Ascending aorta (tissue), 2 donors: ENCODE data around the gene FAF1. TPM values are rescaled to one million over a fixed set of nuclear protein-coding genes. Genes with fewer than 3 reads are reported as not detected.

Experiments
- DNase-seq, 2 donors: peaks; one replicate each; pipeline ENCODE4 v3.0.0-alpha.2; 2019; ENCODE audit warnings: low spot score in 2 of 2
- H3K27ac ChIP-seq, 2 donors: fragments of 200-600 bp; sonication (generic); one replicate each; pipeline ENCODE4 v1.5.1; 2016 to 2017; ENCODE audit warnings: mild to moderate bottlenecking in 1 of 2
- H3K27me3 ChIP-seq: fragments of 200-600 bp; sonication (generic); one replicate; pipeline ENCODE4 v1.5.1; 2017
- H3K36me3 ChIP-seq, 2 donors: fragments of 200-600 bp; sonication (generic); one replicate each; pipeline ENCODE4 v1.5.1; 2016
- H3K4me1 ChIP-seq, 2 donors: fragments of 200-600 bp; sonication (generic); one replicate each; pipeline ENCODE4 v1.5.1; 2016 to 2017; ENCODE audit warnings: mild to moderate bottlenecking in 1 of 2
- H3K4me3 ChIP-seq, 2 donors: fragments of 200-600 bp; sonication (generic); one replicate each; pipeline ENCODE4 v1.5.1; 2016 to 2017; ENCODE audit warnings: mild to moderate bottlenecking in 1 of 2
- H3K9me3 ChIP-seq, 2 donors: fragments of 200-600 bp; sonication (generic); one replicate each; pipeline ENCODE4 v1.5.1; 2016
- CTCF ChIP-seq, 3 experiments: fragments of 200-600 bp in 2 of 3; fragments of 450-650 bp in 1 of 3; sonication (generic) in 2 of 3; IDR thresholded peaks; one replicate each; pipeline ENCODE4 v1.5.1; 2016 to 2019; ENCODE audit warnings: antibody characterized with exemption in 3 of 3, mild to moderate bottlenecking in 1 of 3, moderate library complexity in 1 of 3
- intact Hi-C: fragments of 100-400 bp; cut with DNase I; formaldehyde crosslinking; loops from one replicate; pipeline ENCODE4 v1.15.1; 2023
- total RNA-seq: library from RNA; depleted of rRNA; stranded (reverse); fragments of >200 nt; gene quantifications from one replicate; pipeline ENCODE4 v1.1.0, GENCODE V29; 2016

Gene FAF1
- total RNA-seq, 1 donor from 2014 or later: 16.4 TPM

- Histone ChIP-seq H3K4me1 (peaks cover 17 to 33% of the 10 kb centered on the region in 2 donors), H3K27ac (no peak overlapping the region), H3K9me3 (no peaks in the 10 kb centered on the region), H3K36me3 (no peaks in the 10 kb centered on the region), H3K4me3 (peak overlapping the region; percentile 39 to 47), H3K27me3 (peaks cover 57% of the 10 kb centered on the region)
- intact Hi-C loops: no loop called here
- no peak for TF ChIP-seq CTCF (IDR thresholded peaks at IDR 0.05)
- no peak for DNase-seq
Measured at GRCh38 chr1:50422675-50422945, 537.5 kb downstream of the FAF1 start.

- intact Hi-C loops: no loop called here
- H3K27me3 ChIP-seq: peaks cover 57% of the 10 kb centered on the region
- no peak for TF ChIP-seq CTCF (IDR thresholded peaks at IDR 0.05)
- no peaks in the 10 kb centered on the region for H3K9me3 ChIP-seq
- H3K4me1 ChIP-seq: peaks cover 17 to 27% of the 10 kb centered on the region in 2 donors
- no peaks in the 10 kb centered on the region for H3K36me3 ChIP-seq
- H3K27ac ChIP-seq: no peak overlapping the region
- no peak overlapping the region for H3K4me3 ChIP-seq
- no peak for DNase-seq
Measured at GRCh38 chr1:50421768-50422674, 538.0 kb downstream of the FAF1 start.

- intact Hi-C loops: no loop called here
- H3K4me3 ChIP-seq: peak overlapping the region in 1 of 2 donors; percentile 5
- H3K27ac ChIP-seq: no peak overlapping the region
- TF ChIP-seq CTCF (IDR thresholded peaks at IDR 0.05): no peak
- DNase-seq: no peak
- peaks cover 54% of the 10 kb centered on the region for H3K27me3 ChIP-seq
- H3K9me3 ChIP-seq: no peaks in the 10 kb centered on the region
- H3K4me1 ChIP-seq: peaks cover 22 to 27% of the 10 kb centered on the region in 2 donors
- H3K36me3 ChIP-seq: no peaks in the 10 kb centered on the region
Measured at GRCh38 chr1:50421366-50421748, 538.7 kb downstream of the FAF1 start.

- H3K27me3 ChIP-seq: peaks cover 52% of the 10 kb centered on the region
- H3K27ac ChIP-seq: no peak overlapping the region
- H3K36me3 ChIP-seq: no peaks in the 10 kb centered on the region
- no peaks in the 10 kb centered on the region for H3K9me3 ChIP-seq
- TF ChIP-seq CTCF (IDR thresholded peaks at IDR 0.05): no peak
- peak overlapping the region in 1 of 2 donors; percentile 5 for H3K4me3 ChIP-seq
- DNase-seq: no peak
- intact Hi-C loops: no loop called here
- peaks cover 23 to 30% of the 10 kb centered on the region in 2 donors for H3K4me1 ChIP-seq
Measured at GRCh38 chr1:50420689-50421365, 539.2 kb downstream of the FAF1 start.

- TF ChIP-seq CTCF (IDR thresholded peaks at IDR 0.05): no peak
- intact Hi-C loops: no loop called here
- H3K4me3 ChIP-seq: no peak overlapping the region
- peaks cover 50% of the 10 kb centered on the region for H3K27me3 ChIP-seq
- H3K4me1 ChIP-seq: peaks cover 18 to 27% of the 10 kb centered on the region in 2 donors
- no peaks in the 10 kb centered on the region for H3K9me3 ChIP-seq
- H3K36me3 ChIP-seq: no peaks in the 10 kb centered on the region
- no peak overlapping the region for H3K27ac ChIP-seq
- DNase-seq: no peak
Measured at GRCh38 chr1:50419907-50420677, 540.0 kb downstream of the FAF1 start.
